Right atrium auricular region (tissue), 2 donors: ENCODE measurements around the gene LONP1. TPM values are rescaled to one million over a fixed set of nuclear protein-coding genes. Genes with fewer than 3 reads are reported as not detected.

ENCODE experiments used
- DNase-seq: peaks from one replicate; pipeline ENCODE4 v3.0.0-alpha.2; 2019; ENCODE audit warnings: low spot score
- H3K27ac ChIP-seq, 2 donors: fragments of 200-600 bp; sonication (generic); 1 replicate in 1 of 2; 2 replicates in 1 of 2; pipeline ENCODE4 v1.5.1; 2016 to 2019
- H3K27me3 ChIP-seq, 2 donors: fragments of 200-600 bp; sonication (generic); one replicate each; pipeline versions ENCODE4 v1.5.1 to v1.6.0; 2017 to 2019
- H3K36me3 ChIP-seq: fragments of 200-600 bp; sonication (generic); one replicate; pipeline ENCODE4 v1.5.1; 2016
- H3K4me1 ChIP-seq, 2 donors: fragments of 200-600 bp; sonication (generic); one replicate each; pipeline versions ENCODE4 v1.5.1 to v1.6.0; 2017 to 2019
- H3K4me3 ChIP-seq, 2 donors: fragments of 200-600 bp; sonication (generic); 1 replicate in 1 of 2; 2 replicates in 1 of 2; pipeline ENCODE4 v1.5.1; 2017 to 2019; ENCODE audit warnings: mild to moderate bottlenecking in 1 of 2, moderate library complexity in 1 of 2
- H3K9me3 ChIP-seq, 2 donors: fragments of 200-600 bp; sonication (generic); one replicate each; pipeline ENCODE4 v1.5.1; 2019
- total RNA-seq, 2 donors: library from RNA; depleted of rRNA; stranded (reverse); fragments of >200 nt; gene quantifications; one replicate each; pipeline ENCODE4 v1.1.0, GENCODE V29; 2016
- TF ChIP-seq, protein P1 (sequence below), 2 donors: fragments of 200-600 bp; sonication (generic); IDR thresholded peaks; one replicate each; pipeline ENCODE4 v1.5.1; 2019; ENCODE audit warnings: antibody characterized with exemption in 2 of 2

The LONP1 gene
- total RNA-seq, 2 donors from 2014 or later: 65.0 to 65.4 TPM

- TF ChIP-seq, protein P1, sequence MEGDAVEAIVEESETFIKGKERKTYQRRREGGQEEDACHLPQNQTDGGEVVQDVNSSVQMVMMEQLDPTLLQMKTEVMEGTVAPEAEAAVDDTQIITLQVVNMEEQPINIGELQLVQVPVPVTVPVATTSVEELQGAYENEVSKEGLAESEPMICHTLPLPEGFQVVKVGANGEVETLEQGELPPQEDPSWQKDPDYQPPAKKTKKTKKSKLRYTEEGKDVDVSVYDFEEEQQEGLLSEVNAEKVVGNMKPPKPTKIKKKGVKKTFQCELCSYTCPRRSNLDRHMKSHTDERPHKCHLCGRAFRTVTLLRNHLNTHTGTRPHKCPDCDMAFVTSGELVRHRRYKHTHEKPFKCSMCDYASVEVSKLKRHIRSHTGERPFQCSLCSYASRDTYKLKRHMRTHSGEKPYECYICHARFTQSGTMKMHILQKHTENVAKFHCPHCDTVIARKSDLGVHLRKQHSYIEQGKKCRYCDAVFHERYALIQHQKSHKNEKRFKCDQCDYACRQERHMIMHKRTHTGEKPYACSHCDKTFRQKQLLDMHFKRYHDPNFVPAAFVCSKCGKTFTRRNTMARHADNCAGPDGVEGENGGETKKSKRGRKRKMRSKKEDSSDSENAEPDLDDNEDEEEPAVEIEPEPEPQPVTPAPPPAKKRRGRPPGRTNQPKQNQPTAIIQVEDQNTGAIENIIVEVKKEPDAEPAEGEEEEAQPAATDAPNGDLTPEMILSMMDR (IDR thresholded peaks at IDR 0.05): no peak
- Histone ChIP-seq H3K9me3 (no peaks in the 10 kb centered on the region), H3K4me1 (no peaks in the 10 kb centered on the region), H3K27ac (no peak overlapping the region), H3K4me3 (no peak overlapping the region), H3K27me3 (no peaks in the 10 kb centered on the region), H3K36me3 (peaks cover 77% of the 10 kb centered on the region)
- DNase-seq: no peak
These were observed 21.1 kb downstream of the LONP1 start for GRCh38 chr19:5698635-5699422.

DNA sequence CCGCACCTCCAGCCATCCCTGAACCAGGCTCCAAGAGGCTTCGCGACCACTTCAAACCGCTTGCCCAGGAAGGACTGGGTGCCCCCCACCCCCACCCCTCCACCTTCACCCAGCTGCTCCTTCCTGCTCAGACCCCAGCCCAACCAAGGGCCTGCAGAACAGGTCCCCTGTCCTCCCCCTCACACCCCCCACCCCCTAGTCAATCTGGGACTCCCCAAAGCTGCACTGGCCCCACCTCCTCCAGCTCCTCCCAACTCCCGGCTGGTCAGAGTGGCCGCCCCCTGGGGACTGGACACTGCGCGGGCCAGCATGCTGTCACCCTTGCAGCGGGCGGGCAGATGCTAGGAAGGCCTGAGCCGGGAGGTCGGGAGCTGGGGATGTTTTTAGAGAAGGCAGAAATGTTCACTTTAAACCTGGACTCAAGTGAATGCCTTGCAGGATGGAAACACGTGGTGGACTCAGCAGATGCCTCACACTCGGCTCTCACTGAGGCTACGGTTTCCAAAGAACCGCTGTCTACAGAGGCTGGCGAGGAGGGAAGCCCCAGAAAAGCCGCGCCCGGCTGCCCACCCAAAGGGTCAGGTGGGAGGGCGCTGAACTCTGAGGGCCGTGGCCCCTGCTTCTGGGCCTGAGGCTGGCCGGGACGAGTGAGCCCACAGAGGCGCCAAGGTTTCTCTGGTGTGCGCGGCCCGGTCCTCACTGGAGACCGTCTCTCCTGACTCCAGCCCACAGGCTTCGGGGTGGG lies 21.9 kb downstream of the LONP1 start:
- peaks cover 77% of the 10 kb centered on the region for H3K36me3 ChIP-seq
- no peaks in the 10 kb centered on the region for H3K4me1 ChIP-seq
- H3K4me3 ChIP-seq: no peak overlapping the region
- no peak overlapping the region for H3K27ac ChIP-seq
- no peak for DNase-seq
- no peaks in the 10 kb centered on the region for H3K9me3 ChIP-seq
- no peaks in the 10 kb centered on the region for H3K27me3 ChIP-seq
- TF ChIP-seq, protein P1 (IDR thresholded peaks at IDR 0.05): no peak

DNA sequence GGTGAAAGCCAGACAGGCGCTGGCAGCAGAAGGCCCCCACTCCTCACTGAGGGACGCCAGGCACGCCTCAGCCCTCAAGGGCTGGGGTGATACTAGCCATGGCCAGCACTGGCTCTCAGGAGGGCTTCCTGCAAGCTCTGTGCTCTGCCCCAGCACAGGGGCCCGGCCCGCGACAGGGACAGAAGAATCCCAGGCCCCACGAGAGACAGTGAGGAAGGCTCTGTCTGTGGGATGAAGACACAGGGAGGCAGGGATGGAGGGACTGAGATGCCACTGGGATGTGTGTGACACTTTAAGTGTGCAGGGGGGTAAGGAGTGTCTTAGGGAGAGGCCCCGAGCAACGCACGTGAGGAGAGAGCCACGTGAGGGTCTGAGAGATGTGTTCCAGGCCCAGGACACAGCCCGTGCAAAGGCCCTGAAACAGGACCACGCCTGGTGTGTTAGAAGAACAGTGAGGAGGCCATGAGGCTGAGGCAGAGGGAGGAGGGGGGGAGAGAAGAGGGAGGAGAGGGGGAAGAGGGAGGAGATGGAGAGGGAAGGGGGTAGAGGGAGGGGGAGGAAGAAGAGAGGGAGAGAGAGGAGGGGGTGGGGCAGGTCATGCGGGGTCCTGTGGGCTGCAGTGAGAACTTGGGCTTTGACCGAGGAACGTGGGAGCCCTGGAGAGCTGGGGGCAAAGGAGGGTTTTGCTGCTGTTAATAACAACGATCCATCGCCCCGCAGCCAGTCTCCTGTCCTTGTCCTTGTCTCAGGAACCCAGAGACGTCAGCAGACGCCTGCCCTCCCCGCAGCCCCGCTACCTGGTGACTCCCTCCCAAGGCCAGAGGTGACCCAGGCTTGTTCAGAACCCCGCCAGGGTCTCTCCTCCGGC lies 22.7 kb downstream of the LONP1 start:
- Histone ChIP-seq H3K36me3 (peaks cover 85% of the 10 kb centered on the region), H3K4me3 (no peak overlapping the region), H3K9me3 (no peaks in the 10 kb centered on the region), H3K27me3 (no peaks in the 10 kb centered on the region), H3K27ac (no peak overlapping the region), H3K4me1 (peaks cover 0 to 8% of the 10 kb centered on the region in 2 donors)
- no peak for DNase-seq
- TF ChIP-seq, protein P1 (IDR thresholded peaks at IDR 0.05): no peak

DNA sequence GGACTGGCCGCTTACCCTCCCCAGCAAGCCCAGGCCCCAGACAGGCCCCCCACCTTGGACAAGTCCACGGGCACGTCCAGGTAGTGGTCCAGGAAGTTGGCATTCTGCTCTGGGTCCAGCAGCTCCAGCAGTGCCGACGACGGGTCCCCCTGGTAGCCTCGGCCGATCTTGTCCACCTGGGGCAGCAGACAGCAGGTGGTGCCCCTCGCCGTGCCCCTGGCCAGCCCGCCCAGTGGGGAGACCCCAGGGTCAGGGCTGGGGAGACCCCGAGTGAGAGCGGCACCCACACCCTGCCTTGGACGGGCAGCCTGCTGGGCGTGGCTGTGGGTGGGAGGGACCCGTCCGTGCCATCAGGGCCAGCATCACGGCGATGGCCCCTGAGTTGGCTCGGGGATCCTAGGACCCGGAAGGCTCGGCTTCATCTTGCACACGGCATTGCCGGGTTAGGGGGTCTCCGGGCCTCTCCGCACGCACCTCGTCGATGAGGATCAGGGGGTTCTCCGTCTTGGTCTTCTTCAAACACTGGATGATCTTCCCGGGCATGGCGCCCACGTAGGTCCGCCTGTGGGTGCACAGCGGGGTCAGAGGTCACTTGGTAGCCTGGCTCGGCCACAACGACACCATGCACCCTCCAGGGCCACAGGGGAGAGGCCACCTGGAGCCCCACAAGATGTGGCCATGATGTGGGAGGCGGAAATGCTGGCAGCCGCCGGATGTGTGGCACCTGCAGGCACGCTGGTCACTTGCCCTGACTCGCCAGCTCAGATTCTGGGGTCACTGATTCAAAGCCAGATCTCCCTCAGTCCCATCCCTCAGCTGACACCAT lies 23.5 kb downstream of the LONP1 start:
- peaks cover 93% of the 10 kb centered on the region for H3K36me3 ChIP-seq
- peaks cover 0 to 16% of the 10 kb centered on the region in 2 donors for H3K4me1 ChIP-seq
- no peak overlapping the region for H3K4me3 ChIP-seq
- no peaks in the 10 kb centered on the region for H3K9me3 ChIP-seq
- no peak overlapping the region for H3K27ac ChIP-seq
- no peaks in the 10 kb centered on the region for H3K27me3 ChIP-seq
- TF ChIP-seq, protein P1 (IDR thresholded peaks at IDR 0.05): no peak
- DNase-seq: no peak

DNA sequence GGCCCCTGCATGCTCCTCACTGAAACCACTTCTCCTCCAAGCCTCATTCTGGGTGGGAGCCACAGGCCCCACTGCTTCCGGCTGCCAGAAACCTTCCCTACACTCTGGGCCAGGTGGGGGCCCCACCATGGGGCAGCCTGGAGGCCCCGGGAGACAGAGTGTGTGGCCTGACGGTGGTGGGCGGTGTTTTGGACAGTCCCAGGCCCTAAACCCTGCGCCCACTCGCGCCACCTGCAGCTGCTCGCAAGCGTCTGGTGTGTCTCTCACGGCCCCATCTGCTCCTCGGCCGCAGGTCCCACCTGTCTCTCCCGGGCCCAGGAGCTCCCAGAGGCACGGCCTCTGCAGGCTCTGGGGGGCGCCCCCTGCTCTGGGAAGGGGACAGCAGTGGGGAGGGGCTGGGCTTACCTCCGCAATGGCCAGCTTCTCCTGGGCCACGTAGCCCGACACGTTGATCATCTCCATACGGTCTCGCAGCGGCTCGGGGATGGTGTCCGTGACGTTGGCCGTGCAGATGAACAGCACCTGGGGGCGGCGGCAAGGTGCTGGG lies 24.2 kb downstream of the LONP1 start:
- DNase-seq: no peak
- no peak overlapping the region for H3K27ac ChIP-seq
- no peak overlapping the region for H3K4me3 ChIP-seq
- H3K27me3 ChIP-seq: no peaks in the 10 kb centered on the region
- H3K9me3 ChIP-seq: no peaks in the 10 kb centered on the region
- TF ChIP-seq, protein P1 (IDR thresholded peaks at IDR 0.05): no peak
- H3K36me3 ChIP-seq: peaks cover 90% of the 10 kb centered on the region
- peaks cover 0 to 23% of the 10 kb centered on the region in 2 donors for H3K4me1 ChIP-seq
